Natural killer cell (primary cell): ENCODE results near the gene UBE2L3. TPM values are rescaled to one million over a fixed set of nuclear protein-coding genes. Genes with fewer than 3 reads are reported as not detected.

Source experiments
- ATAC-seq, 3 donors: fragments of 150-1000 bp in 2 of 3; fragments of 200-7000 bp in 1 of 3; cut with Tn5 transposase; 1 replicate in 1 of 3; 2 replicates in 2 of 3; pipeline ENCODE4 v1.10.0; 2021; ENCODE audit warnings: mild to moderate bottlenecking in 2 of 3, moderate library complexity in 2 of 3
- DNase-seq, 2 donors: peaks; one replicate each; pipeline versions ENCODE4 v3.0.0 to v3.0.0-alpha.2; 2013 to 2021; ENCODE audit warnings: mixed read lengths in 1 of 2
- H3K27ac ChIP-seq: one replicate; pipeline ENCODE4 v1.5.1; 2013; ENCODE audit warnings: mild to moderate bottlenecking, low read length
- H3K27me3 ChIP-seq: one replicate; pipeline ENCODE4 v1.6.1; 2013; ENCODE audit warnings: low read length; ENCODE audit not compliant: control insufficient read depth, insufficient read depth
- H3K36me3 ChIP-seq: one replicate; pipeline ENCODE4 v1.6.1; 2013; ENCODE audit warnings: low read length; ENCODE audit not compliant: control insufficient read depth, insufficient read depth
- H3K4me1 ChIP-seq: one replicate; pipeline ENCODE4 v1.6.1; 2013; ENCODE audit warnings: low read length; ENCODE audit not compliant: control insufficient read depth, insufficient read depth
- H3K4me3 ChIP-seq: one replicate; pipeline ENCODE4 v1.5.1; 2013; ENCODE audit warnings: low read length
- H3K9me3 ChIP-seq: one replicate; pipeline ENCODE4 v1.6.1; 2013; ENCODE audit warnings: low read length; ENCODE audit not compliant: control insufficient read depth, insufficient read depth
- H3K27ac Mint-ChIP-seq, 2 donors: one replicate each; pipeline ENCODE4 v1.8.0; 2022; ENCODE audit warnings: mild to moderate bottlenecking in 2 of 2, mixed read lengths in 2 of 2, moderate library complexity in 1 of 2
- H3K27me3 Mint-ChIP-seq, 2 donors: one replicate each; pipeline ENCODE4 v1.8.0; 2022; ENCODE audit warnings: low read depth in 2 of 2, mixed read lengths in 2 of 2
- H3K36me3 Mint-ChIP-seq: one replicate; pipeline ENCODE4 v1.8.0; 2022; ENCODE audit warnings: mixed read lengths
- H3K4me1 Mint-ChIP-seq, 2 donors: one replicate each; pipeline ENCODE4 v1.8.0; 2022; ENCODE audit warnings: mixed read lengths in 2 of 2
- H3K4me3 Mint-ChIP-seq: one replicate; pipeline ENCODE4 v1.8.0; 2022; ENCODE audit warnings: mild to moderate bottlenecking, moderate library complexity, mixed read lengths
- H3K9me3 Mint-ChIP-seq, 2 donors: one replicate each; pipeline ENCODE4 v1.8.0; 2022; ENCODE audit warnings: mixed read lengths in 2 of 2
- WGBS: methylation state at CpG from one replicate; pipeline ENCODE4 v1.1.7; 2013; ENCODE audit warnings: missing lambda C conversion rate; ENCODE audit not compliant: insufficient coverage; 5-methylcytosine and 5-hydroxymethylcytosine counted together
- intact Hi-C: fragments of 100-400 bp; cut with micrococcal nuclease; formaldehyde crosslinking; loops from one replicate; pipeline ENCODE4 v1.14.2; 2022
- total RNA-seq, 4 donors: library from RNA; stranded (reverse); fragments of 120-200 nt in 1 of 4; gene quantifications; one replicate each; pipeline versions ENCODE4 v1.2.3 to v1.2.4, GENCODE V29; 2013 to 2022
- TF ChIP-seq, protein P1 (sequence below): fragments of 200-600 bp; IDR thresholded peaks from one replicate; pipeline ENCODE4 v1.8.0; 2022; ENCODE audit warnings: antibody characterized with exemption

Gene UBE2L3
- total RNA-seq, 3 donors from 2014 or later (not counting 1 experiment from before 2014, with no cell fraction given), result 30.7 to 39.8 (median 39.7) TPM

DNA sequence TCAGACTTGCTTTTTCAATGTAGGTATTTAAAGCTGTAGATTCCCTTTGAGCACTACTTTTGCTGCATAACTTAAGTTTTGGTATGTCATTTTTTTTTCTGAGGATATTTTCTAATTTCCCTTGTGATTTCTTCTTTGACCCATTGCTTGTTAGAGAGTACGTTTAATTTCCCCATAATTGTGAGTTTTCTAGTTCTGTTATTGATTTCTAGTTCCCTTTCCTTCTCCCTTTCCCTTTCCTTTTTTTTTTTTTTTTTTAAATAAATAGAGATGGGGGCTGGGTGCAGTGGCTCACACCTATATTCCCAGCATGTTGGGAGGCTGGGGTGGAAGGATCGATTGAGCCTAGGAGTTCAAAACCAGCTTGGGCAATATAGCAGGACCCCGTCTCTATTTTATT is 30.8 kb downstream of the UBE2L3 start:
- H3K27ac ChIP-seq, result no peak overlapping the region
- WGBS, result no CpG with 5 or more reads among the region's 3 CpGs
- peaks cover 44 to 54% of the 10 kb centered on the region in 2 donors for H3K4me1 Mint-ChIP-seq
- H3K27me3 ChIP-seq, result no peaks in the 10 kb centered on the region
- H3K27ac Mint-ChIP-seq, result no peak overlapping the region
- H3K4me3 Mint-ChIP-seq, result no peak overlapping the region
- H3K9me3 Mint-ChIP-seq, result no peaks in the 10 kb centered on the region
- DNase-seq (no peak), ATAC-seq (no peak)
- intact Hi-C loops, result no loop called here
- H3K4me1 ChIP-seq, result peaks cover 20% of the 10 kb centered on the region
- H3K36me3 ChIP-seq, result peaks cover 18% of the 10 kb centered on the region
- H3K4me3 ChIP-seq, result no peak overlapping the region
- no peaks in the 10 kb centered on the region for H3K27me3 Mint-ChIP-seq
- no peaks in the 10 kb centered on the region for H3K36me3 Mint-ChIP-seq
- TF ChIP-seq, protein P1, sequence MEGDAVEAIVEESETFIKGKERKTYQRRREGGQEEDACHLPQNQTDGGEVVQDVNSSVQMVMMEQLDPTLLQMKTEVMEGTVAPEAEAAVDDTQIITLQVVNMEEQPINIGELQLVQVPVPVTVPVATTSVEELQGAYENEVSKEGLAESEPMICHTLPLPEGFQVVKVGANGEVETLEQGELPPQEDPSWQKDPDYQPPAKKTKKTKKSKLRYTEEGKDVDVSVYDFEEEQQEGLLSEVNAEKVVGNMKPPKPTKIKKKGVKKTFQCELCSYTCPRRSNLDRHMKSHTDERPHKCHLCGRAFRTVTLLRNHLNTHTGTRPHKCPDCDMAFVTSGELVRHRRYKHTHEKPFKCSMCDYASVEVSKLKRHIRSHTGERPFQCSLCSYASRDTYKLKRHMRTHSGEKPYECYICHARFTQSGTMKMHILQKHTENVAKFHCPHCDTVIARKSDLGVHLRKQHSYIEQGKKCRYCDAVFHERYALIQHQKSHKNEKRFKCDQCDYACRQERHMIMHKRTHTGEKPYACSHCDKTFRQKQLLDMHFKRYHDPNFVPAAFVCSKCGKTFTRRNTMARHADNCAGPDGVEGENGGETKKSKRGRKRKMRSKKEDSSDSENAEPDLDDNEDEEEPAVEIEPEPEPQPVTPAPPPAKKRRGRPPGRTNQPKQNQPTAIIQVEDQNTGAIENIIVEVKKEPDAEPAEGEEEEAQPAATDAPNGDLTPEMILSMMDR, result no peak
- no peaks in the 10 kb centered on the region for H3K9me3 ChIP-seq

DNA sequence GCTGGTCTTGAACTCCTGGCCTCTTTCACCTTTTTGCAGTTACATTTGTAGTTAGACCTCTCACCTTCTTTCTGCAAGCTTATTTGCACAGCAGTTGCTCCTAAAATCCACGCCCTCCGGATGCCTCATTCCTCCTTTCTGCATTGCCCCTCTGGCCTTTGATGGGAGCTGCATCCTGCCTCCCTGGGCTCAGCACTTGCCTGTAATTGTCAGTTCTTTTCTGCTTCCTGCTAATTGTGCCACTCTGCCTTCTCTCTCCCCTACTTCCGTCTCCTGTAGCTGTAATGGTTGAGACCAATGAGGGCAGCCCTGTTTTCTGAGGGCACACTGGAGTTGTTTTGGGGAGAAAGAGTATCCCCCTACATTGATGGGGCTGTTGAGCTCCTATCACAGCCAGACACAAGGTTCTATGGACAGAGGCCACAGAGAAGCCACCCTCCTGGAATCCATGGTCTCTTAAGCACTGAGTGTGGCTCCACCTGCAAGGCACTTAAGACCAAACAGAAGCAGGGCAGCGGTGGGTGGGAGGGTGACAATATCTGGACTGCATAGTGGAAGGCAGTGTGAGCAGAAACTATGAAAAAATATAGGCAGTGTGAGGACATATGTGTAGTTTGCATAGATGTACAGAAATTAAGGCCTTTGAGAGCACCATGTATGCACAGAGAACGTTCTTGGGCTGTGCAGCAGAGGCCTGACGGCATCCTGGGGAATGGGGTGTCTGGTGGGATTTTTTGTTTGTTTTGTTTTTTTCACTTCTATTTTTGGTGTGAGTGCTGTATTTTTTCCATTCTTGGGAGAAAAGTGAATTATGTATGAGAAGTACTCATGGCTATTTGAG is 31.8 kb downstream of the UBE2L3 start:
- ATAC-seq, result no peak
- no peak overlapping the region for H3K27ac ChIP-seq
- peaks cover 8% of the 10 kb centered on the region for H3K36me3 ChIP-seq
- H3K27me3 Mint-ChIP-seq, result no peaks in the 10 kb centered on the region
- DNase-seq, result no peak
- H3K9me3 ChIP-seq, result no peaks in the 10 kb centered on the region
- H3K27ac Mint-ChIP-seq, result peak overlapping the region; percentile 43 to 55
- WGBS, result 93% methylated on average over 5 of the region's 6 CpGs
- H3K27me3 ChIP-seq, result no peaks in the 10 kb centered on the region
- H3K4me3 ChIP-seq, result no peak overlapping the region
- no peaks in the 10 kb centered on the region for H3K36me3 Mint-ChIP-seq
- no peak overlapping the region for H3K4me3 Mint-ChIP-seq
- no peaks in the 10 kb centered on the region for H3K9me3 Mint-ChIP-seq
- TF ChIP-seq, protein P1, result no peak
- H3K4me1 ChIP-seq, result peaks cover 16% of the 10 kb centered on the region
- intact Hi-C loops, result no loop called here
- H3K4me1 Mint-ChIP-seq, result peaks cover 35 to 45% of the 10 kb centered on the region in 2 donors

DNA sequence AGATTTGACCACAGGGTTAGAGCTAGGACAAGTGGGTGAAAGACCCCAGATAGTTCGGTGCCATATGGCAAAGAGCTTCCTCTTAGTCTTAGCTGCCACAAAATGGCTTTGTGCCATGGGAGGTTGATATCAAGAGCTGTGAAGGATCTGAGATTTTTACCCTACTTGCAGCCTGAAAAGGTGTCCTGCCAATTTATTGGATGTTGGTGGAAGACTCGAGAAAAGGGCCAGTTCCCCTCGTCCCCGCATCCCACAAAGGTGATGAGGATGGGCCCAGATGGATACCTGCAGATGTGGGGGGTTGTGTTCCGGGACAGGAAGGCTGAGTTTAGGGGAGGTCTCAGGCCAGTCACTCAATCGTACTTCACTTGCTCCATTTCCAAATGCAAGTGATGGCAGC is 35.1 kb downstream of the UBE2L3 start:
- intact Hi-C loops, result no loop called here
- TF ChIP-seq, protein P1, result no peak
- ATAC-seq (no peak), DNase-seq (no peak)
- H3K9me3 ChIP-seq, result no peaks in the 10 kb centered on the region
- H3K36me3 ChIP-seq, result peaks cover 3% of the 10 kb centered on the region
- Mint-ChIP-seq H3K27ac (peak overlapping the region; percentile 15 to 38), H3K27me3 (no peaks in the 10 kb centered on the region), H3K4me1 (peaks cover 34 to 48% of the 10 kb centered on the region in 2 donors), H3K9me3 (no peaks in the 10 kb centered on the region), H3K4me3 (no peak overlapping the region), H3K36me3 (no peaks in the 10 kb centered on the region)
- no peak overlapping the region for H3K27ac ChIP-seq
- no peaks in the 10 kb centered on the region for H3K27me3 ChIP-seq
- peaks cover 26% of the 10 kb centered on the region for H3K4me1 ChIP-seq
- 94% methylated on average over 6 of the region's 6 CpGs for WGBS
- H3K4me3 ChIP-seq, result no peak overlapping the region
